Measurements from ENCODE around the gene MAN2A2.

DNA sequence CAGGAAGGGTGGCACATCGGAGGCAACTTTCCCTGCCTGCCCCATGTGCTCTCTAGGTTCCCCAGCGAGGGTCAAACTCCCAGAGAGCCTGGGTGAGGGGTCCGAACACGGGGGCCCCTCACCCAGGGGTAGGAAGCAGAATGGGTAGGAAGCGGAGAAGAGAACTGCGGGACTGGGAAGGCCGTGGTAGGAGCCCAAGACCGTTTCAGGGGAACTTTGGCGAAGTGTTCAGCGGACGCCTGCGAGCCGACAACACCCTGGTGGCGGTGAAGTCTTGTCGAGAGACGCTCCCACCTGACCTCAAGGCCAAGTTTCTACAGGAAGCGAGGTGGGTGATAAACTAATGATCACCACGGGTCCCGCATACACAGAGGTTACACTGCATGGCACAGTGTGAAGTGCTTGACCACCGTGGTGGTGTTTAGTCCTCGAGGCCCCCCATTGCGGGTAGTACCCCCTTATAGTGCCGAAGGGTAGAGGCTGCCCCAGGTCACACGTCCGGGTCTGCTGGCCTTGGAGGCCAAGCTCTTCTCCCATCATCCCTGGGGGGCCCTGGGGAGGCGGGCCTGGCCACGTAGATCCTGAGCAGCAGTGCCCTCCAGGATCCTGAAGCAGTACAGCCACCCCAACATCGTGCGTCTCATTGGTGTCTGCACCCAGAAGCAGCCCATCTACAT is 10.5 kb upstream of the MAN2A2 start:
- TF ChIP-seq POLR2A (IDR thresholded peaks at IDR 0.05) = no peak
- TF ChIP-seq, protein P1, sequence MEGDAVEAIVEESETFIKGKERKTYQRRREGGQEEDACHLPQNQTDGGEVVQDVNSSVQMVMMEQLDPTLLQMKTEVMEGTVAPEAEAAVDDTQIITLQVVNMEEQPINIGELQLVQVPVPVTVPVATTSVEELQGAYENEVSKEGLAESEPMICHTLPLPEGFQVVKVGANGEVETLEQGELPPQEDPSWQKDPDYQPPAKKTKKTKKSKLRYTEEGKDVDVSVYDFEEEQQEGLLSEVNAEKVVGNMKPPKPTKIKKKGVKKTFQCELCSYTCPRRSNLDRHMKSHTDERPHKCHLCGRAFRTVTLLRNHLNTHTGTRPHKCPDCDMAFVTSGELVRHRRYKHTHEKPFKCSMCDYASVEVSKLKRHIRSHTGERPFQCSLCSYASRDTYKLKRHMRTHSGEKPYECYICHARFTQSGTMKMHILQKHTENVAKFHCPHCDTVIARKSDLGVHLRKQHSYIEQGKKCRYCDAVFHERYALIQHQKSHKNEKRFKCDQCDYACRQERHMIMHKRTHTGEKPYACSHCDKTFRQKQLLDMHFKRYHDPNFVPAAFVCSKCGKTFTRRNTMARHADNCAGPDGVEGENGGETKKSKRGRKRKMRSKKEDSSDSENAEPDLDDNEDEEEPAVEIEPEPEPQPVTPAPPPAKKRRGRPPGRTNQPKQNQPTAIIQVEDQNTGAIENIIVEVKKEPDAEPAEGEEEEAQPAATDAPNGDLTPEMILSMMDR (IDR thresholded peaks at IDR 0.05 in 4 of 5, conservative IDR thresholded peaks at IDR 0.05 in 1 of 5) = no peak
